ENCODE results near the gene ORC3.

Gene ORC3

DNA sequence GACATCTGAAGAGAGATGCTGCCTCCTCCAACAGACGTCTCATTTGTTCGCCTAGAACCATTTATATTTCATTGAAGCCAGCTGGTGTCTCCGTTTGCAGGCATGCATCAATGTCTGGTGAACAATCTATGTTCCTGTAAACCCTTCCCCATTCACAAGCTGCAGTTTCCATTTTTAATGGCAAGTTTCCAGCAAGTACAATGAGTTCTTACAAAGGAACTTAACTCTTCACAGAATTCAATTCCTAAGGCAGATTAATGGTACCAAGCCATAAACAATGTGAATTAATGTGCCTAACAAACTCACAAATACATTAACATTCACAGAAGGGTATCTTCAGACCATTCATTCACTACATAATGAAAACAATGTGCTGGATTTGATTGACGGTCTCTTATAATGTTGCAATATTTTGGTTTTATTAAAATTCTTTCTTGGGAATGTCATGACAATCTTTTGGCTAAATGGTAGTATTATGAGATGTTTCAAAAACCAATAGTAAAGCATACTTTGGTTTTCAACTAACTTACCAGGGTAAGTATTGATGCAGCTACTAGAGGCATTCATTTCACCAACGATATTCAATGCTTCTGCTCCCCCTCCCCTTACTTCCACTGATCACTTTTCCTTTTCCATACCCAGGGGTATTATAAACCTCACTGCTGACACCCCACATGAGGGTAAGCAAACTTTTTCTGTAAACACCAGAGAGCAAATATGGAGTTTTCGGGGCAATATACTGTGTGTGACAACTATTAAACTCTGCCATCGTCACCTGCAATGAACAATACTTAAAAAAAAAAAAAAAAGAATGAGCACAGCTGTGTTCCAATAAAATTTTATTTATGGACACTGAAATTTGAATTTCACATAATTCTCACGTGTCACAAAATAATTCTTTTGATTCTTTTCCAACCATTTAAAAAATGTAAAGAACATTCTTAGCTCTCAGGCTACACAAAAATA lies 107.9 kb downstream of the ORC3 start:
- POLR2A ChIA-PET, result interaction anchor here (0.6 to 0.9 kb wide), 7 partner anchors 13 to 1702 kb away, joined by 3 to 7 read pairs (median 4); no protein-coding TSS in a partner anchor
- H3K27ac ChIP-seq (ENCODE audit: extremely low read depth, low read depth, low read length), result 0 out of 2 replicates have a peak overlapping the region, but pooled peaks have one; percentile 2
- H3K4me1 ChIP-seq (ENCODE audit: control insufficient read depth, insufficient read depth, low read length), result peaks cover 26% of the 10 kb centered on the region
- CTCF ChIA-PET, result interaction anchor here (0.6 to 2.0 kb wide), 4 partner anchors 16 to 376 kb away, joined by 4 to 5 read pairs (median 4); no protein-coding TSS in a partner anchor
- H3K4me3 ChIP-seq (ENCODE audit: low read depth, low read length), result peak overlapping the region; percentile 93
- H3K36me3 ChIP-seq (ENCODE audit: control insufficient read depth in 2 of 2, insufficient read depth in 1 of 2, low read length in 2 of 2), result peaks cover 0 to 19% of the 10 kb centered on the region in 2 experiments; a peak in 2 of 3 replicates
- no peaks in the 10 kb centered on the region for H3K9me3 ChIP-seq (ENCODE audit: control insufficient read depth, insufficient read depth, low read depth, low read length)
- TF ChIP-seq ZFP3 (tag by site-specific recombination; IDR thresholded peaks at IDR 0.05; ENCODE audit: low read depth) (no peak), ZNF701 (tag by site-specific recombination; IDR thresholded peaks at IDR 0.05) (no peak), OSR2 (tag by site-specific recombination; IDR thresholded peaks at IDR 0.05) (peak; percentile 42; the same call in 1 of the 2 replicates), ZBTB17 (tag by site-specific recombination; IDR thresholded peaks at IDR 0.05) (no peak), ZNF776 (tag by site-specific recombination; IDR thresholded peaks at IDR 0.05; ENCODE audit: borderline replicate concordance) (no peak), ZNF560 (tag by site-specific recombination; IDR thresholded peaks at IDR 0.05; ENCODE audit: borderline replicate concordance) (no peak), BCL11B (tag by site-specific recombination; IDR thresholded peaks at IDR 0.05; ENCODE audit: low read depth) (no peak), ZNF621 (tag by site-specific recombination; IDR thresholded peaks at IDR 0.05) (no peak), KLF10 (tag by site-specific recombination; IDR thresholded peaks at IDR 0.05) (no peak), ZFP41 (tag by site-specific recombination; IDR thresholded peaks at IDR 0.05; ENCODE audit: borderline replicate concordance) (no peak), ZSCAN30 (tag by site-specific recombination; IDR thresholded peaks at IDR 0.05) (peak; percentile 67; the same call in 1 of the 2 replicates), ZNF830 (tag by site-specific recombination; IDR thresholded peaks at IDR 0.05; ENCODE audit: low read depth) (no peak), ZXDB (tag by site-specific recombination; IDR thresholded peaks at IDR 0.05) (no peak), ZNF571 (tag by site-specific recombination; IDR thresholded peaks at IDR 0.05) (no peak), BCL11A (tag by site-specific recombination; IDR thresholded peaks at IDR 0.05; ENCODE audit: low read depth) (no peak), ZSCAN16 (tag by site-specific recombination; IDR thresholded peaks at IDR 0.05) (no peak), ZNF366 (tag by site-specific recombination; conservative IDR thresholded peaks at IDR 0.05) (no peak), ZNF2 (tag by site-specific recombination; IDR thresholded peaks at IDR 0.05) (no peak), ZNF341 (tag by site-specific recombination; IDR thresholded peaks at IDR 0.05; ENCODE audit: low read depth) (peak; percentile 54), ZNF16 (tag by site-specific recombination; IDR thresholded peaks at IDR 0.05; ENCODE audit: low read depth) (no peak), ZNF214 (tag by site-specific recombination; IDR thresholded peaks at IDR 0.05; ENCODE audit: borderline replicate concordance) (no peak), ZNF174 (tag by site-specific recombination; IDR thresholded peaks at IDR 0.05) (no peak), KLF16 (tag by site-specific recombination; IDR thresholded peaks at IDR 0.05) (no peak), ZNF792 (tag by site-specific recombination; IDR thresholded peaks at IDR 0.05) (no peak), ZBTB1 (tag by site-specific recombination; IDR thresholded peaks at IDR 0.05) (no peak), ZNF843 (tag by site-specific recombination; IDR thresholded peaks at IDR 0.05) (no peak)
- TF ChIP-seq, protein P1, sequence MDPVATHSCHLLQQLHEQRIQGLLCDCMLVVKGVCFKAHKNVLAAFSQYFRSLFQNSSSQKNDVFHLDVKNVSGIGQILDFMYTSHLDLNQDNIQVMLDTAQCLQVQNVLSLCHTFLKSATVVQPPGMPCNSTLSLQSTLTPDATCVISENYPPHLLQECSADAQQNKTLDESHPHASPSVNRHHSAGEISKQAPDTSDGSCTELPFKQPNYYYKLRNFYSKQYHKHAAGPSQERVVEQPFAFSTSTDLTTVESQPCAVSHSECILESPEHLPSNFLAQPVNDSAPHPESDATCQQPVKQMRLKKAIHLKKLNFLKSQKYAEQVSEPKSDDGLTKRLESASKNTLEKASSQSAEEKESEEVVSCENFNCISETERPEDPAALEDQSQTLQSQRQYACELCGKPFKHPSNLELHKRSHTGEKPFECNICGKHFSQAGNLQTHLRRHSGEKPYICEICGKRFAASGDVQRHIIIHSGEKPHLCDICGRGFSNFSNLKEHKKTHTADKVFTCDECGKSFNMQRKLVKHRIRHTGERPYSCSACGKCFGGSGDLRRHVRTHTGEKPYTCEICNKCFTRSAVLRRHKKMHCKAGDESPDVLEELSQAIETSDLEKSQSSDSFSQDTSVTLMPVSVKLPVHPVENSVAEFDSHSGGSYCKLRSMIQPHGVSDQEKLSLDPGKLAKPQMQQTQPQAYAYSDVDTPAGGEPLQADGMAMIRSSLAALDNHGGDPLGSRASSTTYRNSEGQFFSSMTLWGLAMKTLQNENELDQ (tag by site-specific recombination; IDR thresholded peaks at IDR 0.05; ENCODE audit: low read depth), result no peak
- TF ChIP-seq, protein P2, sequence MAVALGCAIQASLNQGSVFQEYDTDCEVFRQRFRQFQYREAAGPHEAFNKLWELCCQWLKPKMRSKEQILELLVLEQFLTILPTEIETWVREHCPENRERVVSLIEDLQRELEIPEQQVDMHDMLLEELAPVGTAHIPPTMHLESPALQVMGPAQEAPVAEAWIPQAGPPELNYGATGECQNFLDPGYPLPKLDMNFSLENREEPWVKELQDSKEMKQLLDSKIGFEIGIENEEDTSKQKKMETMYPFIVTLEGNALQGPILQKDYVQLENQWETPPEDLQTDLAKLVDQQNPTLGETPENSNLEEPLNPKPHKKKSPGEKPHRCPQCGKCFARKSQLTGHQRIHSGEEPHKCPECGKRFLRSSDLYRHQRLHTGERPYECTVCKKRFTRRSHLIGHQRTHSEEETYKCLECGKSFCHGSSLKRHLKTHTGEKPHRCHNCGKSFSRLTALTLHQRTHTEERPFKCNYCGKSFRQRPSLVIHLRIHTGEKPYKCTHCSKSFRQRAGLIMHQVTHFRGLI (tag by site-specific recombination; IDR thresholded peaks at IDR 0.05), result no peak
- TF ChIP-seq, protein P3, sequence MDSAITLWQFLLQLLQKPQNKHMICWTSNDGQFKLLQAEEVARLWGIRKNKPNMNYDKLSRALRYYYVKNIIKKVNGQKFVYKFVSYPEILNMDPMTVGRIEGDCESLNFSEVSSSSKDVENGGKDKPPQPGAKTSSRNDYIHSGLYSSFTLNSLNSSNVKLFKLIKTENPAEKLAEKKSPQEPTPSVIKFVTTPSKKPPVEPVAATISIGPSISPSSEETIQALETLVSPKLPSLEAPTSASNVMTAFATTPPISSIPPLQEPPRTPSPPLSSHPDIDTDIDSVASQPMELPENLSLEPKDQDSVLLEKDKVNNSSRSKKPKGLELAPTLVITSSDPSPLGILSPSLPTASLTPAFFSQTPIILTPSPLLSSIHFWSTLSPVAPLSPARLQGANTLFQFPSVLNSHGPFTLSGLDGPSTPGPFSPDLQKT (IDR thresholded peaks at IDR 0.05; ENCODE audit: borderline replicate concordance, low read depth, low read length), result no peak
- TF ChIP-seq, protein P4, sequence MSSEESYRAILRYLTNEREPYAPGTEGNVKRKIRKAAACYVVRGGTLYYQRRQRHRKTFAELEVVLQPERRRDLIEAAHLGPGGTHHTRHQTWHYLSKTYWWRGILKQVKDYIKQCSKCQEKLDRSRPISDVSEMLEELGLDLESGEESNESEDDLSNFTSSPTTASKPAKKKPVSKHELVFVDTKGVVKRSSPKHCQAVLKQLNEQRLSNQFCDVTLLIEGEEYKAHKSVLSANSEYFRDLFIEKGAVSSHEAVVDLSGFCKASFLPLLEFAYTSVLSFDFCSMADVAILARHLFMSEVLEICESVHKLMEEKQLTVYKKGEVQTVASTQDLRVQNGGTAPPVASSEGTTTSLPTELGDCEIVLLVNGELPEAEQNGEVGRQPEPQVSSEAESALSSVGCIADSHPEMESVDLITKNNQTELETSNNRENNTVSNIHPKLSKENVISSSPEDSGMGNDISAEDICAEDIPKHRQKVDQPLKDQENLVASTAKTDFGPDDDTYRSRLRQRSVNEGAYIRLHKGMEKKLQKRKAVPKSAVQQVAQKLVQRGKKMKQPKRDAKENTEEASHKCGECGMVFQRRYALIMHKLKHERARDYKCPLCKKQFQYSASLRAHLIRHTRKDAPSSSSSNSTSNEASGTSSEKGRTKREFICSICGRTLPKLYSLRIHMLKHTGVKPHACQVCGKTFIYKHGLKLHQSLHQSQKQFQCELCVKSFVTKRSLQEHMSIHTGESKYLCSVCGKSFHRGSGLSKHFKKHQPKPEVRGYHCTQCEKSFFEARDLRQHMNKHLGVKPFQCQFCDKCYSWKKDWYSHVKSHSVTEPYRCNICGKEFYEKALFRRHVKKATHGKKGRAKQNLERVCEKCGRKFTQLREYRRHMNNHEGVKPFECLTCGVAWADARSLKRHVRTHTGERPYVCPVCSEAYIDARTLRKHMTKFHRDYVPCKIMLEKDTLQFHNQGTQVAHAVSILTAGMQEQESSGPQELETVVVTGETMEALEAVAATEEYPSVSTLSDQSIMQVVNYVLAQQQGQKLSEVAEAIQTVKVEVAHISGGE (tag by site-specific recombination; conservative IDR thresholded peaks at IDR 0.05; ENCODE audit: low read depth), result peak; percentile 55
